ENCODE data around the gene RIMS1. TPM values are rescaled to one million over a fixed set of nuclear protein-coding genes. Genes with fewer than 3 reads are reported as not detected.

The RIMS1 gene
- total and polyA plus RNA-seq, 4 donors = 30.1 to 128 (median 49.5) TPM

- Histone ChIP-seq H3K36me3 (ENCODE audit: control insufficient read depth, insufficient read depth, low read length) (no peaks in the 10 kb centered on the region), H3K4me1 (ENCODE audit: control insufficient read depth, insufficient read depth, low read length) (no peaks in the 10 kb centered on the region), H3K27ac (ENCODE audit: low read depth, low read length) (no peak overlapping the region), H3K27me3 (ENCODE audit: control insufficient read depth, insufficient read depth, low read length) (no peaks in the 10 kb centered on the region), H3K9me3 (ENCODE audit: control insufficient read depth, insufficient read depth, low read length) (no peaks in the 10 kb centered on the region), H3K4me3 (ENCODE audit: low read depth, low read length) (no peak overlapping the region)
- WGBS (ENCODE audit: insufficient coverage) = no CpG with 5 or more reads among the region's 2 CpGs
- DNase-seq (ENCODE audit: low read depth in 4 of 6, low spot score in 6 of 6) = no peak
Measured at GRCh38 chr6:72031471-72031870, 145.1 kb downstream of the RIMS1 start.

- Histone ChIP-seq H3K27ac (ENCODE audit: low read depth, low read length) (no peak overlapping the region), H3K4me1 (ENCODE audit: control insufficient read depth, insufficient read depth, low read length) (no peaks in the 10 kb centered on the region), H3K4me3 (ENCODE audit: low read depth, low read length) (no peak overlapping the region), H3K36me3 (ENCODE audit: control insufficient read depth, insufficient read depth, low read length) (no peaks in the 10 kb centered on the region), H3K27me3 (ENCODE audit: control insufficient read depth, insufficient read depth, low read length) (no peaks in the 10 kb centered on the region), H3K9me3 (ENCODE audit: control insufficient read depth, insufficient read depth, low read length) (no peaks in the 10 kb centered on the region)
- peak in 2 of 6 donors; percentile 22 for DNase-seq (ENCODE audit: low read depth in 4 of 6, low spot score in 6 of 6)
- no CpG with 5 or more reads among the region's 2 CpGs for WGBS (ENCODE audit: insufficient coverage)
Measured at GRCh38 chr6:72032086-72032485, 145.7 kb downstream of the RIMS1 start.

- Histone ChIP-seq H3K4me1 (ENCODE audit: control insufficient read depth, insufficient read depth, low read length) (no peaks in the 10 kb centered on the region), H3K27me3 (ENCODE audit: control insufficient read depth, insufficient read depth, low read length) (no peaks in the 10 kb centered on the region), H3K9me3 (ENCODE audit: control insufficient read depth, insufficient read depth, low read length) (no peaks in the 10 kb centered on the region), H3K4me3 (ENCODE audit: low read depth, low read length) (no peak overlapping the region), H3K36me3 (ENCODE audit: control insufficient read depth, insufficient read depth, low read length) (no peaks in the 10 kb centered on the region), H3K27ac (ENCODE audit: low read depth, low read length) (no peak overlapping the region)
- DNase-seq (ENCODE audit: low read depth in 4 of 6, low spot score in 6 of 6) = no peak
Measured at GRCh38 chr6:72035486-72035885, 149.1 kb downstream of the RIMS1 start.

GRCh38 chr6:72035966-72036365, 149.6 kb downstream of the RIMS1 start:
- no peaks in the 10 kb centered on the region for H3K9me3 ChIP-seq (ENCODE audit: control insufficient read depth, insufficient read depth, low read length)
- WGBS (ENCODE audit: insufficient coverage) = no CpG with 5 or more reads among the region's 1 CpG
- H3K4me3 ChIP-seq (ENCODE audit: low read depth, low read length) = no peak overlapping the region
- no peak overlapping the region for H3K27ac ChIP-seq (ENCODE audit: low read depth, low read length)
- DNase-seq (ENCODE audit: low read depth in 4 of 6, low spot score in 6 of 6) = no peak
- H3K36me3 ChIP-seq (ENCODE audit: control insufficient read depth, insufficient read depth, low read length) = no peaks in the 10 kb centered on the region
- H3K27me3 ChIP-seq (ENCODE audit: control insufficient read depth, insufficient read depth, low read length) = no peaks in the 10 kb centered on the region
- H3K4me1 ChIP-seq (ENCODE audit: control insufficient read depth, insufficient read depth, low read length) = no peaks in the 10 kb centered on the region

- Histone ChIP-seq H3K27me3 (ENCODE audit: control insufficient read depth, insufficient read depth, low read length) (no peaks in the 10 kb centered on the region), H3K9me3 (ENCODE audit: control insufficient read depth, insufficient read depth, low read length) (no peaks in the 10 kb centered on the region), H3K4me1 (ENCODE audit: control insufficient read depth, insufficient read depth, low read length) (no peaks in the 10 kb centered on the region), H3K27ac (ENCODE audit: low read depth, low read length) (no peak overlapping the region), H3K4me3 (ENCODE audit: low read depth, low read length) (no peak overlapping the region), H3K36me3 (ENCODE audit: control insufficient read depth, insufficient read depth, low read length) (no peaks in the 10 kb centered on the region)
- no peak for DNase-seq (ENCODE audit: low read depth in 4 of 6, low spot score in 6 of 6)
- WGBS (ENCODE audit: insufficient coverage) = 75% methylated on average over 3 of the region's 4 CpGs
Measured at GRCh38 chr6:72037006-72037405, 150.7 kb downstream of the RIMS1 start.

GRCh38 chr6:72040111-72040510, 153.8 kb downstream of the RIMS1 start:
- H3K9me3 ChIP-seq (ENCODE audit: control insufficient read depth, insufficient read depth, low read length) = no peaks in the 10 kb centered on the region
- no peak overlapping the region for H3K27ac ChIP-seq (ENCODE audit: low read depth, low read length)
- H3K36me3 ChIP-seq (ENCODE audit: control insufficient read depth, insufficient read depth, low read length) = no peaks in the 10 kb centered on the region
- H3K4me3 ChIP-seq (ENCODE audit: low read depth, low read length) = no peak overlapping the region
- no peaks in the 10 kb centered on the region for H3K4me1 ChIP-seq (ENCODE audit: control insufficient read depth, insufficient read depth, low read length)
- DNase-seq (ENCODE audit: low read depth in 4 of 6, low spot score in 6 of 6) = peak in 1 of 6 donors; percentile 28
- no peaks in the 10 kb centered on the region for H3K27me3 ChIP-seq (ENCODE audit: control insufficient read depth, insufficient read depth, low read length)

- Histone ChIP-seq H3K4me1 (ENCODE audit: control insufficient read depth, insufficient read depth, low read length) (no peaks in the 10 kb centered on the region), H3K4me3 (ENCODE audit: low read depth, low read length) (no peak overlapping the region), H3K27me3 (ENCODE audit: control insufficient read depth, insufficient read depth, low read length) (no peaks in the 10 kb centered on the region), H3K9me3 (ENCODE audit: control insufficient read depth, insufficient read depth, low read length) (no peaks in the 10 kb centered on the region), H3K36me3 (ENCODE audit: control insufficient read depth, insufficient read depth, low read length) (no peaks in the 10 kb centered on the region), H3K27ac (ENCODE audit: low read depth, low read length) (no peak overlapping the region)
- no CpG with 5 or more reads among the region's 2 CpGs for WGBS (ENCODE audit: insufficient coverage)
- DNase-seq (ENCODE audit: low read depth in 4 of 6, low spot score in 6 of 6) = peak in 2 of 6 donors; percentile 27 to 51
Measured at GRCh38 chr6:72042088-72042487, 155.7 kb downstream of the RIMS1 start.

- no peaks in the 10 kb centered on the region for H3K27me3 ChIP-seq (ENCODE audit: control insufficient read depth, insufficient read depth, low read length)
- no peak overlapping the region for H3K4me3 ChIP-seq (ENCODE audit: low read depth, low read length)
- H3K4me1 ChIP-seq (ENCODE audit: control insufficient read depth, insufficient read depth, low read length) = no peaks in the 10 kb centered on the region
- no peak overlapping the region for H3K27ac ChIP-seq (ENCODE audit: low read depth, low read length)
- peak in 1 of 6 donors; percentile 32 for DNase-seq (ENCODE audit: low read depth in 4 of 6, low spot score in 6 of 6)
- 50% methylated on average over 1 of the region's 2 CpGs for WGBS (ENCODE audit: insufficient coverage)
- H3K36me3 ChIP-seq (ENCODE audit: control insufficient read depth, insufficient read depth, low read length) = no peaks in the 10 kb centered on the region
- H3K9me3 ChIP-seq (ENCODE audit: control insufficient read depth, insufficient read depth, low read length) = no peaks in the 10 kb centered on the region
Measured at GRCh38 chr6:72048080-72048479, 161.7 kb downstream of the RIMS1 start.

GRCh38 chr6:72049376-72049775, 163.0 kb downstream of the RIMS1 start:
- WGBS (ENCODE audit: insufficient coverage) = no CpG with 5 or more reads among the region's 3 CpGs

GRCh38 chr6:72061286-72061685, 174.9 kb downstream of the RIMS1 start:
- Histone ChIP-seq H3K9me3 (ENCODE audit: control insufficient read depth, insufficient read depth, low read length) (no peaks in the 10 kb centered on the region), H3K4me3 (ENCODE audit: low read depth, low read length) (no peak overlapping the region), H3K27ac (ENCODE audit: low read depth, low read length) (no peak overlapping the region), H3K36me3 (ENCODE audit: control insufficient read depth, insufficient read depth, low read length) (no peaks in the 10 kb centered on the region), H3K27me3 (ENCODE audit: control insufficient read depth, insufficient read depth, low read length) (no peaks in the 10 kb centered on the region), H3K4me1 (ENCODE audit: control insufficient read depth, insufficient read depth, low read length) (no peaks in the 10 kb centered on the region)
- DNase-seq (ENCODE audit: low read depth in 4 of 6, low spot score in 6 of 6) = no peak
- WGBS (ENCODE audit: insufficient coverage) = 80% methylated on average over 1 of the region's 6 CpGs

More at GRCh38 chr6:72049376-72049775, 163.0 kb downstream of the RIMS1 start:
- no peaks in the 10 kb centered on the region for H3K27me3 ChIP-seq (ENCODE audit: control insufficient read depth, insufficient read depth, low read length)
- no peaks in the 10 kb centered on the region for H3K9me3 ChIP-seq (ENCODE audit: control insufficient read depth, insufficient read depth, low read length)
- H3K27ac ChIP-seq (ENCODE audit: low read depth, low read length) = no peak overlapping the region
- H3K4me1 ChIP-seq (ENCODE audit: control insufficient read depth, insufficient read depth, low read length) = no peaks in the 10 kb centered on the region
- no peaks in the 10 kb centered on the region for H3K36me3 ChIP-seq (ENCODE audit: control insufficient read depth, insufficient read depth, low read length)
- H3K4me3 ChIP-seq (ENCODE audit: low read depth, low read length) = no peak overlapping the region
- no peak for DNase-seq (ENCODE audit: low read depth in 4 of 6, low spot score in 6 of 6)
